SU-DHL-6 (cell line): Measurements from ENCODE around the gene SMPD3.

Experiments
- H2AFZ ChIP-seq: fragments of 200-600 bp; sonication (generic); 2 replicates; pipeline ENCODE4 v1.6.1; 2014; ENCODE audit warnings: low read depth, mild to moderate bottlenecking, moderate library complexity, mixed read lengths, antibody characterized with exemption, low read length; ENCODE audit not compliant: severe bottlenecking
- H3F3A ChIP-seq: fragments of 200-600 bp; shearing (Covaris generic); 2 replicates; pipeline ENCODE4 v1.6.0; 2016; ENCODE audit warnings: antibody characterized with exemption, mild to moderate bottlenecking; ENCODE audit not compliant: insufficient read depth
- H3K27ac ChIP-seq: fragments of 200-600 bp; sonication (generic); 2 replicates; pipeline ENCODE4 v1.5.1; 2016; ENCODE audit warnings: low read depth, mild to moderate bottlenecking, low read length, moderate library complexity, mixed read lengths
- H3K27me3 ChIP-seq: fragments of 200-600 bp; sonication (generic), shearing (Covaris generic); 2 replicates; pipeline ENCODE4 v1.6.0; 2014; ENCODE audit warnings: mild to moderate bottlenecking, low read length
- H3K36me3 ChIP-seq: fragments of 200-600 bp; sonication (generic); 2 replicates; pipeline ENCODE4 v1.6.1; 2014; ENCODE audit warnings: mild to moderate bottlenecking, low read length, mixed read lengths
- H3K4me2 ChIP-seq: fragments of 300-600, 200-600 bp; shearing (Covaris generic), sonication (generic); 2 replicates; pipeline ENCODE4 v1.6.0; 2014; ENCODE audit warnings: low read length, low read depth, mild to moderate bottlenecking; ENCODE audit not compliant: poor library complexity, severe bottlenecking
- H3K4me3 ChIP-seq: fragments of 200-600 bp; sonication (generic); 2 replicates; pipeline ENCODE4 v1.5.1; 2014; ENCODE audit warnings: antibody characterized with exemption, low read length, mild to moderate bottlenecking, mixed read lengths; ENCODE audit not compliant: insufficient read depth, poor library complexity, severe bottlenecking
- H3K79me2 ChIP-seq: fragments of 200-600 bp; sonication (generic); 2 replicates; pipeline ENCODE4 v1.6.1; 2014; ENCODE audit warnings: mild to moderate bottlenecking, low read length, moderate library complexity; ENCODE audit not compliant: insufficient read depth
- H3K9ac ChIP-seq: fragments of 200-600 bp; sonication (generic); 2 replicates; pipeline ENCODE4 v1.7.0; 2014; ENCODE audit warnings: mild to moderate bottlenecking, low read length
- H3K9me2 ChIP-seq: fragments of 200-600 bp; sonication (generic); replicated peaks from 2 replicates; pipeline ENCODE4 v1.6.1; 2014; ENCODE audit warnings: low read length; ENCODE audit not compliant: insufficient read depth
- H3K9me3 ChIP-seq: fragments of 200-600 bp; sonication (generic); 2 replicates; pipeline ENCODE4 v1.6.1; 2014; ENCODE audit warnings: low read length, mixed read lengths; ENCODE audit not compliant: insufficient read depth
- H4K20me1 ChIP-seq: fragments of 200-600 bp; sonication (generic); 2 replicates; pipeline ENCODE4 v1.6.1; 2014; ENCODE audit warnings: low read depth, mild to moderate bottlenecking, antibody characterized with exemption, low read length, moderate library complexity, mixed read lengths
- EZH2phosphoT487 ChIP-seq: fragments of 200-600 bp; sonication (generic), shearing (Covaris generic); conservative IDR thresholded peaks from 2 replicates; pipeline ENCODE4 v1.6.1; 2018; ENCODE audit warnings: mild to moderate bottlenecking, antibody characterized with exemption, low read length, moderate library complexity, mixed read lengths
- TF ChIP-seq, protein P1 (sequence below): fragments of 200-600 bp; sonication (generic); IDR thresholded peaks from one replicate; pipeline ENCODE4 v1.5.1; 2017; ENCODE audit warnings: antibody characterized with exemption, mild to moderate bottlenecking, low read length, moderate library complexity; ENCODE audit not compliant: insufficient read depth, poor library complexity, severe bottlenecking

The SMPD3 gene

DNA sequence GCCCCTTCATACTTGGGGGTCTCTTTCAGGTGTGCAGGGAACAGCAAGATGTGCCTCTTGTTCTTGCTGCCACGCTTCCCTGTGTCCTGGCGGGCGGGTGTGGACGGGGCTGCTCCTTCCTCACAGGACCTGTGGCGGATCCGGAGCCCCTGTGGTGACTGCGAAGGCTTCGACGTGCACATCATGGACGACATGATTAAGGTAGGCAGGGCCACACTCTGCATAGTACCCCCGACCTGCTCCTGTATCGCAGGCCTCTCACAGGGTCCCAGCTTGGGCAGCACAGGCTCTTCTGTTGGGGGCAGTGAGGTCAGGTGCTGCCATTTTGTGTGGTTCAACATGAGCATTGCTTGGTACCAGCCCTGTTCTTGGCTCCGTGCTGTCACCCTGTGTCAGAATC, 94.9 kb downstream of the SMPD3 start:
- H2AFZ ChIP-seq = no peak overlapping the region
- no peaks in the 10 kb centered on the region for H3K27me3 ChIP-seq
- TF ChIP-seq, protein P1, sequence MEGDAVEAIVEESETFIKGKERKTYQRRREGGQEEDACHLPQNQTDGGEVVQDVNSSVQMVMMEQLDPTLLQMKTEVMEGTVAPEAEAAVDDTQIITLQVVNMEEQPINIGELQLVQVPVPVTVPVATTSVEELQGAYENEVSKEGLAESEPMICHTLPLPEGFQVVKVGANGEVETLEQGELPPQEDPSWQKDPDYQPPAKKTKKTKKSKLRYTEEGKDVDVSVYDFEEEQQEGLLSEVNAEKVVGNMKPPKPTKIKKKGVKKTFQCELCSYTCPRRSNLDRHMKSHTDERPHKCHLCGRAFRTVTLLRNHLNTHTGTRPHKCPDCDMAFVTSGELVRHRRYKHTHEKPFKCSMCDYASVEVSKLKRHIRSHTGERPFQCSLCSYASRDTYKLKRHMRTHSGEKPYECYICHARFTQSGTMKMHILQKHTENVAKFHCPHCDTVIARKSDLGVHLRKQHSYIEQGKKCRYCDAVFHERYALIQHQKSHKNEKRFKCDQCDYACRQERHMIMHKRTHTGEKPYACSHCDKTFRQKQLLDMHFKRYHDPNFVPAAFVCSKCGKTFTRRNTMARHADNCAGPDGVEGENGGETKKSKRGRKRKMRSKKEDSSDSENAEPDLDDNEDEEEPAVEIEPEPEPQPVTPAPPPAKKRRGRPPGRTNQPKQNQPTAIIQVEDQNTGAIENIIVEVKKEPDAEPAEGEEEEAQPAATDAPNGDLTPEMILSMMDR = no peak
- no peak for TF ChIP-seq EZH2phosphoT487
- H3K36me3 ChIP-seq = no peaks in the 10 kb centered on the region
- no peak overlapping the region for H3K4me2 ChIP-seq
- H3K9ac ChIP-seq = no peak overlapping the region
- no peaks in the 10 kb centered on the region for H3K79me2 ChIP-seq
- no peaks in the 10 kb centered on the region for H3K9me3 ChIP-seq
- no peak overlapping the region for H3K27ac ChIP-seq
- H3F3A ChIP-seq = no peaks in the 10 kb centered on the region
- H4K20me1 ChIP-seq = no peaks in the 10 kb centered on the region
- no peak overlapping the region for H3K4me3 ChIP-seq
- no peaks in the 10 kb centered on the region for H3K9me2 ChIP-seq

DNA sequence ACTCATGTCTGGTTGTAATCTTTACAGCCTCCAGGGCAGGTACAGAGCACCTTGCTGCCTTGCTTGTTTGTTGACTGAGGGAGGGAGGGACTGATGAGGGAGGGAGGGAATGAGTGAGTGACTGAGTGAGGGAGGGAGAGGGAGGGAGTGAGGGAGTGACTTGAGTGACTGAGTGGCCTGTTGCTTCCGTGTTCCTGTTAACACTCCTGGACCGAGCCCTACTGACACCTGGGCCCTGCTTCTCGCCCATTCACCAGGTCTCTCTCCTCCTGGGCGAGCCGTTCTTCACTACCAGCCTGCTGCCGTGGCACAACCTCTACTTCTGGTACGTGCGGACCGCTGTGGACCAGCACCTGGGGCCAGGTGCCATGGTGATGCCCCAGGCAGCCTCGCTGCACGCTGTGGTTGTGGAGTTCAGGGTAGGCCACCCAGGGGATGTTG, 96.3 kb downstream of the SMPD3 start:
- H2AFZ ChIP-seq = no peak overlapping the region
- H3K79me2 ChIP-seq = no peaks in the 10 kb centered on the region
- no peak overlapping the region for H3K4me3 ChIP-seq
- no peaks in the 10 kb centered on the region for H4K20me1 ChIP-seq
- no peaks in the 10 kb centered on the region for H3K9me3 ChIP-seq
- H3K9me2 ChIP-seq = no peaks in the 10 kb centered on the region
- no peaks in the 10 kb centered on the region for H3F3A ChIP-seq
- TF ChIP-seq, protein P1 = no peak
- TF ChIP-seq EZH2phosphoT487 = no peak
- no peak overlapping the region for H3K27ac ChIP-seq
- H3K27me3 ChIP-seq = no peaks in the 10 kb centered on the region
- no peak overlapping the region for H3K9ac ChIP-seq
- 0 out of 2 replicates have a peak, but pooled peaks cover 3% of the 10 kb centered on the region for H3K36me3 ChIP-seq
- no peak overlapping the region for H3K4me2 ChIP-seq

DNA sequence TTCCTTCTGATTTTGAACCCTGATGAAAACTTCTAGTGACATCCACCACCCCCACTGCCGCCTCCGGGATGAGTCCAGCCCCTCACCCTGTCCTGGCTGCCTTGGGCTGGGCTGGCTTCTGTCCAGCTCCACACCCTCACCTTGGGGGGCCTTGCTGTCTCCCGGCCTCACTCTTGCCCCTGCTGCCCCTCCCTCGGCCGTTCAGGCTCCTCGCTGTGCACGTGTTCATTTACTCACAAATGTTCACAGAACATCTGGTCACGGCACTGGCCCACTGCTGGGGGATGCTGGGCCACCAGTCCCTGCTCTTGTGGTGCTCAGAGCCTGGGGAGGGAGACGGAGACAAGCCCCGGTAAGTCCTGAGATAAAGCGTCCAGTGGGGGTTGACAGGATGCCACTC, 96.8 kb downstream of the SMPD3 start:
- Histone ChIP-seq H3K9me2 (no peaks in the 10 kb centered on the region), H3K9ac (no peak overlapping the region), H3K27me3 (no peaks in the 10 kb centered on the region), H3K9me3 (no peaks in the 10 kb centered on the region), H3K36me3 (0 out of 2 replicates have a peak, but pooled peaks cover 3% of the 10 kb centered on the region), H4K20me1 (no peaks in the 10 kb centered on the region), H3K79me2 (no peaks in the 10 kb centered on the region), H3K4me3 (no peak overlapping the region), H3K4me2 (no peak overlapping the region), H3K27ac (no peak overlapping the region), H2AFZ (no peak overlapping the region), H3F3A (no peaks in the 10 kb centered on the region)
- TF ChIP-seq, protein P1 = no peak
- TF ChIP-seq EZH2phosphoT487 = no peak
